Uterus (tissue), 4 donors: ENCODE measurements around the gene EPHA8. TPM values are rescaled to one million over a fixed set of nuclear protein-coding genes. Genes with fewer than 3 reads are reported as not detected.

Experiments
- DNase-seq, 2 donors: peaks; one replicate each; pipeline ENCODE4 v3.0.0-alpha.2; 2019 to 2020
- H3K27ac ChIP-seq, 2 donors: fragments of 200-600 bp; sonication (generic); 1 replicate in 1 of 2; 2 replicates in 1 of 2; pipeline ENCODE4 v1.5.1; 2016 to 2018
- H3K27me3 ChIP-seq, 2 donors: fragments of 200-600 bp; sonication (generic); one replicate each; pipeline ENCODE4 v1.5.1; 2018 to 2019; ENCODE audit warnings: control low read depth in 1 of 2
- H3K36me3 ChIP-seq, 2 donors: fragments of 200-600 bp; sonication (generic); one replicate each; pipeline ENCODE4 v1.5.1; 2019; ENCODE audit warnings: control low read depth in 1 of 2
- H3K4me1 ChIP-seq, 2 donors: fragments of 200-600 bp; sonication (generic); one replicate each; pipeline ENCODE4 v1.5.1; 2018 to 2019; ENCODE audit warnings: control low read depth in 1 of 2
- H3K4me3 ChIP-seq, 2 donors: fragments of 200-600 bp; sonication (generic); 1 replicate in 1 of 2; 2 replicates in 1 of 2; pipeline ENCODE4 v1.5.1; 2018 to 2019; ENCODE audit warnings: mild to moderate bottlenecking in 1 of 2
- H3K9me3 ChIP-seq, 2 donors: fragments of 200-600 bp; sonication (generic); one replicate each; pipeline ENCODE4 v1.5.1; 2019; ENCODE audit warnings: control low read depth in 1 of 2
- POLR2A ChIP-seq, 2 donors: fragments of 450-650 bp; IDR thresholded peaks; one replicate each; pipeline ENCODE4 v1.6.1; 2016; ENCODE audit warnings: antibody characterized with exemption in 2 of 2, mild to moderate bottlenecking in 1 of 2, moderate library complexity in 1 of 2
- intact Hi-C: fragments of 100-400 bp; cut with DNase I; formaldehyde crosslinking; loops from one replicate; pipeline ENCODE4 v1.15.1; 2023; ENCODE audit warnings: low total_unique reads
- total RNA-seq, 4 donors: library from RNA; depleted of rRNA in 3 of 4; stranded (reverse); fragments of >200 nt in 3 of 4; gene quantifications; one replicate each; pipeline versions ENCODE4 v1.1.0 to v1.2.4, GENCODE V29; 2014 to 2023
- TF ChIP-seq, protein P1 (sequence below), 4 experiments: fragments of 200-600 bp in 2 of 4; fragments of 450-650 bp in 2 of 4; sonication (generic) in 2 of 4; IDR thresholded peaks; one replicate each; pipeline ENCODE4 v1.5.1; 2016 to 2019; ENCODE audit warnings: antibody characterized with exemption in 4 of 4, mild to moderate bottlenecking in 2 of 4, moderate library complexity in 1 of 4
- donor health status: DM: yes; HTN: yes; CAD: no.

Gene EPHA8
- total RNA-seq = under 1 TPM in 1 of 4 donors, not detected in 3; 0.07 TPM

DNA sequence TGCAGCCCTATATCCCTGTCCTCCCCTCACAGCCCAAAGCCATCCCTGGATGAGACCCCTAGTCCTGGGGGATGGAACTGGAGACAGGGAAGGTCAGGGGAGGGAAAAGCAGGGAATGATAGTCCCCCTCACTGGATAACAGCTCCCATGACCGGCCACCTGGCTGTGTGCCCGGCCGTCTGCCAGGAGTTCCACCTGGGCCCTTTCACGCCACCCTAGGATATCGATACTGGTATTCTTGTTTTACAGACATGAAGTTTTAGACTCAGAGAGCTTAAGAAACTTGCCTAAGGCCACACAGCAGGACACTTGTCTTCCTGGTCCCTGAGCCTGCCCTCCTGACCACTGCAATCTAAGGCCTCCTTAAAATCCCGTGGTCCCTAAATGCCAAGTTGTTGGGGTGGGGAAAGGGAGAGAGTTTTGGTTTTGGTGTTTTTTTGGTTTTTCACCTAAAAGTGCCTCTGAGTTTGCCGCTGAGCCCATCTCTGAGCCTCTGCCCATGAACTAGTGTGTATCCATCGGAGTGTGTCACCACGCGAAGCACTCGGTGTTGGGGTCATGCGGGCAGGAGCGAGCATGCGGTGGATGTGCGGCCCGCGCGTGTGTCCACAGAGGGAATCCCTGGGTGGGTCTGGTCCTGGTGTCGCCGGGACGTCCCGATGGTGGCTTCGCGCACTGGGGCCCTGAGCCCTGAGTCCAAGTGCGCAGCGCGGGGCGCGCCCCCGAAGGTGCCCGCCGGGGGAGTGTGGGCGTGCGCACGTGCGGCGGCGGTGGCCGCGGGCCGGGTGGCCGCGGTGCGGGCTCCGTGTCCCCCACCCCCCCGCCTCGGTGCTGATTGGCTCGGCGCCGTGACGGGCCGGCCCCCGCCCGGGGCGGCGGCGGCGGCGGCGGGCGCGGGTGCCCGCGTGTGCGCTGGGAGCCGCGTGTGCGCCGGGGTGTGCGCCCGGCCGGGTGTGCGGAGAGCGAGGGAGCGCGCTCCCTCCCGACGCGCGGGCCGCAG lies at the start of gene EPHA8:
Gene EPHA8 (plus strand): TSS at position 906 of the 1,000 bp plus-strand sequence. CDS start 147 bp downstream, outside the sequence.
- DNase-seq = no peak
- Histone ChIP-seq H3K9me3 (no peaks in the 10 kb centered on the region), H3K27me3 (peaks cover 0 to 14% of the 10 kb centered on the region in 2 donors), H3K4me3 (no peak within 1 kb of the TSS), H3K36me3 (no peaks in the 10 kb centered on the region), H3K4me1 (no peaks in the 10 kb centered on the region), H3K27ac (no peak within 1 kb of the TSS)
- TF ChIP-seq, protein P1, sequence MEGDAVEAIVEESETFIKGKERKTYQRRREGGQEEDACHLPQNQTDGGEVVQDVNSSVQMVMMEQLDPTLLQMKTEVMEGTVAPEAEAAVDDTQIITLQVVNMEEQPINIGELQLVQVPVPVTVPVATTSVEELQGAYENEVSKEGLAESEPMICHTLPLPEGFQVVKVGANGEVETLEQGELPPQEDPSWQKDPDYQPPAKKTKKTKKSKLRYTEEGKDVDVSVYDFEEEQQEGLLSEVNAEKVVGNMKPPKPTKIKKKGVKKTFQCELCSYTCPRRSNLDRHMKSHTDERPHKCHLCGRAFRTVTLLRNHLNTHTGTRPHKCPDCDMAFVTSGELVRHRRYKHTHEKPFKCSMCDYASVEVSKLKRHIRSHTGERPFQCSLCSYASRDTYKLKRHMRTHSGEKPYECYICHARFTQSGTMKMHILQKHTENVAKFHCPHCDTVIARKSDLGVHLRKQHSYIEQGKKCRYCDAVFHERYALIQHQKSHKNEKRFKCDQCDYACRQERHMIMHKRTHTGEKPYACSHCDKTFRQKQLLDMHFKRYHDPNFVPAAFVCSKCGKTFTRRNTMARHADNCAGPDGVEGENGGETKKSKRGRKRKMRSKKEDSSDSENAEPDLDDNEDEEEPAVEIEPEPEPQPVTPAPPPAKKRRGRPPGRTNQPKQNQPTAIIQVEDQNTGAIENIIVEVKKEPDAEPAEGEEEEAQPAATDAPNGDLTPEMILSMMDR (IDR thresholded peaks at IDR 0.05) = no peak
- no peak for TF ChIP-seq POLR2A (IDR thresholded peaks at IDR 0.05)
- intact Hi-C loops = no loop called here

DNA sequence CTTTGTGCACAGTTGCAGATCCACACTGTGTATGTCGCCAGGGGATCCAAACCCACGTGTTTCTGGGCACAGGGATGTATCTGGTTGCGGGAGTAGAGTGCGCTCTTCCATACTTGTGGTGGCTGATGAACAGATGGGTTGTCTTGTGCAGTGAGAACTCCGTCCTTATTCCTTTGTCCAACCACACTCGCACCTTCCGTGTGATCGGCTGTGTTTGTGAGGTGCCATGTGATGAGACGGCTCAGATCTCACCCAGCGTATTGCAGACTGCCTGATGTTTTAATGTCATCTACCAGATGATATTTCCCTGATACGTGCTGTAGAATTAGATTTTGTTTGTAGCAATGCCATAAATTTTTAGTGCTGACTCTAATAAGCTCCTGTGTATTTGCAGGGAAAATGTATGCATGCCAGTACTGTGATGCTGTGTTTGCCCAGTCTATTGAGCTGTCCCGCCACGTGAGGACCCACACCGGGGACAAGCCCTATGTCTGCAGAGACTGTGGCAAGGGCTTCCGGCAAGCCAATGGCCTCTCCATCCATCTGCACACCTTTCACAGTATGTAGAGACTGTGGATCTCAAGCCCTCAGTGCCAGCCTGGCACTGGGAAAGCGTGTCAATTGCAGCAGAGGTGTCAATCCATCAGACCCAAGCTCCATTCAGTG lies 46.2 kb upstream of the EPHA8 start:
- Histone ChIP-seq H3K4me3 (no peak overlapping the region), H3K27me3 (no peaks in the 10 kb centered on the region), H3K27ac (no peak overlapping the region), H3K9me3 (no peaks in the 10 kb centered on the region), H3K36me3 (no peaks in the 10 kb centered on the region), H3K4me1 (no peaks in the 10 kb centered on the region)
- TF ChIP-seq, protein P1 (IDR thresholded peaks at IDR 0.05) = no peak
- no peak for TF ChIP-seq POLR2A (IDR thresholded peaks at IDR 0.05)
- no peak for DNase-seq
- intact Hi-C loops = no loop called here

DNA sequence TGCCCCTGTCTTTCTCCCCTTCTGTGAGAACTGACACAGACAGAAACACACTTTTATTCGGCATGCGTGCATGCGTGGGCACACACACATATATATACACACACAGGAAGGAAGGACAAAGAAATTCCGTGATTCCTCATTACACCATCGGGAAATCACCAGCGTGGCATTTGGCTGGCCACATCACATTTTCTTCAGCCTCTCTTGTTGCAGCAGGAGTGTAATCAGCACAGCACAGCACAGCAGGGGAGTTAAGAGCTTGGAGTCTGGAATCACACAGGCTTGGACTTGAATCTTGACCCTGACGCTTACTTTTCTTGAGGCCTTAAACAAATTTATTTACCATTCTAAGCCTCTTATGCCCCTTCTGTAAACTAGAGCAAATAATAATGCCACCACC lies 45.3 kb upstream of the EPHA8 start:
- no peaks in the 10 kb centered on the region for H3K27me3 ChIP-seq
- no peak overlapping the region for H3K4me3 ChIP-seq
- intact Hi-C loops = no loop called here
- no peak overlapping the region for H3K27ac ChIP-seq
- no peaks in the 10 kb centered on the region for H3K9me3 ChIP-seq
- H3K4me1 ChIP-seq = no peaks in the 10 kb centered on the region
- H3K36me3 ChIP-seq = no peaks in the 10 kb centered on the region
- no peak for DNase-seq
- no peak for TF ChIP-seq POLR2A (IDR thresholded peaks at IDR 0.05)
- TF ChIP-seq, protein P1 (IDR thresholded peaks at IDR 0.05) = no peak

DNA sequence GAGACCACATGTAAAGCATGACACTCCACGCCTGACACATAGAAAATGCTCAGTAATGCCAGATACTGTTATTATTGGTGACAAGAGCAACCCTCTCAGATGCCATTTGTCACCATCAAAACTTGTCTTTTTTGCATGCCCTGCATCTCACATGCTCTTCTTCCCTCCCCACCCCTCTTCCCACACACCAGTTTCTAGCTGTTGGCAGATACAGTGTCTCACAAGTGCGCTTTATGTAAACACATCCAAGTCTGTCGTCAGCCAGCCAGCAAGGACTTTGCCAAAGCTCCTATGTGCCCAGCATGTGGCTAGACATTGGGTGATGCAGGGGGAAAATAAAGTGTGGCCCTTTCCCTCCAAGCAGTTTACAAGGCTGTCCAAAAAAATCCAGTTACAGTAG lies 44.9 kb upstream of the EPHA8 start:
- H3K4me1 ChIP-seq = no peaks in the 10 kb centered on the region
- no peaks in the 10 kb centered on the region for H3K36me3 ChIP-seq
- no peaks in the 10 kb centered on the region for H3K27me3 ChIP-seq
- H3K9me3 ChIP-seq = no peaks in the 10 kb centered on the region
- no peak for TF ChIP-seq POLR2A (IDR thresholded peaks at IDR 0.05)
- TF ChIP-seq, protein P1 (IDR thresholded peaks at IDR 0.05) = no peak
- no peak overlapping the region for H3K27ac ChIP-seq
- no peak for DNase-seq
- no peak overlapping the region for H3K4me3 ChIP-seq
- intact Hi-C loops = no loop called here

DNA sequence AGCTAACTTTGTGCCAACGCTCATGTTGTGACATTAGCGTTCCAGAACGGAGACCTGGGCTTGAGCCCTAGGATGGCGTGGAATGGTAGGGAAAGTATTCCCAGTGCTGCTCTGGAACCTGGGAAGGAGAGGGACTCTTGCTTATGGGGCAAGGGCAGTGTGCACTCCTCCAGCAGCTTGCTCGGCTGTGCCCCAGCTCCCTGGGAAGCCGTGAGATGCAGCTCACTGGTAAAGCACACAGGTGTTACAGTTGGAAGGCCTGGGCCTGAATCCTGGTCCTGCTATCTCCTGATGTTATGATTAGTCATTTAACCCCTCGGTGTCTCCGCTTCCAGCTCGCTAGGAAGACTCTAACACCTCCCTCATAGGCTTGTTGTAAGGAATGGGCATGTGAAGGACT lies 42.4 kb upstream of the EPHA8 start:
- H3K4me1 ChIP-seq = no peaks in the 10 kb centered on the region
- TF ChIP-seq, protein P1 (IDR thresholded peaks at IDR 0.05) = no peak
- TF ChIP-seq POLR2A (IDR thresholded peaks at IDR 0.05) = no peak
- no peak overlapping the region for H3K27ac ChIP-seq
- no peak overlapping the region for H3K4me3 ChIP-seq
- DNase-seq = no peak
- intact Hi-C loops = no loop called here
- no peaks in the 10 kb centered on the region for H3K27me3 ChIP-seq
- no peaks in the 10 kb centered on the region for H3K36me3 ChIP-seq
- H3K9me3 ChIP-seq = no peaks in the 10 kb centered on the region
